BE2C (cell line): ENCODE measurements around the gene COL18A1.
A peak's percentile ranks its signal among the peaks of the same experiment; 100 is the strongest.

ENCODE experiments used
- DNase-seq: peaks from one replicate; pipeline ENCODE4 v3.0.0-alpha.2; 2020
- H3K27me3 ChIP-seq: fragments of 250-450 bp; sonication (Bioruptor Pico); 2 replicates; pipeline ENCODE4 v1.5.1; 2020; ENCODE audit warnings: mild to moderate bottlenecking
- H3K36me3 ChIP-seq: fragments of 250-450 bp; sonication (Bioruptor Pico); 2 replicates; pipeline ENCODE4 v1.5.1; 2020; ENCODE audit warnings: mild to moderate bottlenecking
- H3K4me1 ChIP-seq: fragments of 250-450 bp; sonication (Bioruptor Pico); 2 replicates; pipeline ENCODE4 v1.5.1; 2020
- H3K4me3 ChIP-seq: 2 replicates; pipeline ENCODE4 v1.5.1; 2011; ENCODE audit warnings: low read depth, low read length
- H3K9me3 ChIP-seq: fragments of 250-450 bp; sonication (Bioruptor Pico); 2 replicates; pipeline ENCODE4 v1.5.1; 2020
- TF ChIP-seq, protein P1 (sequence below): IDR thresholded peaks from 2 replicates; pipeline ENCODE4 v1.5.1; 2012; ENCODE audit warnings: mild to moderate bottlenecking, low read depth, low read length

COL18A1 gene

DNA sequence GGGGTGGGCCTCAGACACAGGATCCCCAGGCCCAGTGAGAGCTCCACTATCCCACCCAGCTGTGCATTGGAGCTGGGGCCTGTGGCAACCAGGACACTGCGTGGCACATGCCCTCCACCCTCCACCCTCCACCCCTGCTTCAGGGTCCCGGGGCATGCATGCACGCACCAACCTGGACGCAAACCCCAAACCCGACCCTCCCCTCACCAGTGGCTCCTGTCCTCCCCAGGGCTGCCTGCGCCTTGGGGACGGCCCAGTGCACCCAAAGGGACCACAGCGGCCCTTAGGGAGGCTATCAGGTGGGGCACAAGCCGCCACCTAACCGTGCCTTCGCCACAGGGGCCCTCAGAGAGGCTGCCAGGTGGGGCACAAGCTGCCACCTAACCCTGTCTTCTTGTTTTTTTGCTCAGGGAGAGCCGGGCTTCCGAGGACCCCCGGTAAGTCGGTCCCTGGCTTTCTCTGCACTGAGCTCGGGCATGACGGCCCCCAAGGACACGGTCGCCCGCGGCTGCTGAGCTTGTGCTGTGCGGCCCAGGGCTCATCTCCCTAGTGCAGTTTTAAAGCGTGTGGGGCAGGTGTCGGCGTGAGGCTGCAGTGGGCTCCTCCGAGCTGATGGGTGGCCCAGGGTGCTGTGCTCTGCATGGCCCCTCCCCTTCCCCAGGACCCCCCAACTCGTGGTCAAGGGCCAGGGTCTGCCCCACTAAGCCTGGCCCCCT lies 89.3 kb downstream of the COL18A1 start:
- Histone ChIP-seq H3K36me3 (no peaks in the 10 kb centered on the region), H3K27me3 (no peaks in the 10 kb centered on the region), H3K9me3 (no peaks in the 10 kb centered on the region), H3K4me3 (no peak overlapping the region), H3K4me1 (no peaks in the 10 kb centered on the region)
- TF ChIP-seq, protein P1, sequence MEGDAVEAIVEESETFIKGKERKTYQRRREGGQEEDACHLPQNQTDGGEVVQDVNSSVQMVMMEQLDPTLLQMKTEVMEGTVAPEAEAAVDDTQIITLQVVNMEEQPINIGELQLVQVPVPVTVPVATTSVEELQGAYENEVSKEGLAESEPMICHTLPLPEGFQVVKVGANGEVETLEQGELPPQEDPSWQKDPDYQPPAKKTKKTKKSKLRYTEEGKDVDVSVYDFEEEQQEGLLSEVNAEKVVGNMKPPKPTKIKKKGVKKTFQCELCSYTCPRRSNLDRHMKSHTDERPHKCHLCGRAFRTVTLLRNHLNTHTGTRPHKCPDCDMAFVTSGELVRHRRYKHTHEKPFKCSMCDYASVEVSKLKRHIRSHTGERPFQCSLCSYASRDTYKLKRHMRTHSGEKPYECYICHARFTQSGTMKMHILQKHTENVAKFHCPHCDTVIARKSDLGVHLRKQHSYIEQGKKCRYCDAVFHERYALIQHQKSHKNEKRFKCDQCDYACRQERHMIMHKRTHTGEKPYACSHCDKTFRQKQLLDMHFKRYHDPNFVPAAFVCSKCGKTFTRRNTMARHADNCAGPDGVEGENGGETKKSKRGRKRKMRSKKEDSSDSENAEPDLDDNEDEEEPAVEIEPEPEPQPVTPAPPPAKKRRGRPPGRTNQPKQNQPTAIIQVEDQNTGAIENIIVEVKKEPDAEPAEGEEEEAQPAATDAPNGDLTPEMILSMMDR = no peak
- no peak for DNase-seq

DNA sequence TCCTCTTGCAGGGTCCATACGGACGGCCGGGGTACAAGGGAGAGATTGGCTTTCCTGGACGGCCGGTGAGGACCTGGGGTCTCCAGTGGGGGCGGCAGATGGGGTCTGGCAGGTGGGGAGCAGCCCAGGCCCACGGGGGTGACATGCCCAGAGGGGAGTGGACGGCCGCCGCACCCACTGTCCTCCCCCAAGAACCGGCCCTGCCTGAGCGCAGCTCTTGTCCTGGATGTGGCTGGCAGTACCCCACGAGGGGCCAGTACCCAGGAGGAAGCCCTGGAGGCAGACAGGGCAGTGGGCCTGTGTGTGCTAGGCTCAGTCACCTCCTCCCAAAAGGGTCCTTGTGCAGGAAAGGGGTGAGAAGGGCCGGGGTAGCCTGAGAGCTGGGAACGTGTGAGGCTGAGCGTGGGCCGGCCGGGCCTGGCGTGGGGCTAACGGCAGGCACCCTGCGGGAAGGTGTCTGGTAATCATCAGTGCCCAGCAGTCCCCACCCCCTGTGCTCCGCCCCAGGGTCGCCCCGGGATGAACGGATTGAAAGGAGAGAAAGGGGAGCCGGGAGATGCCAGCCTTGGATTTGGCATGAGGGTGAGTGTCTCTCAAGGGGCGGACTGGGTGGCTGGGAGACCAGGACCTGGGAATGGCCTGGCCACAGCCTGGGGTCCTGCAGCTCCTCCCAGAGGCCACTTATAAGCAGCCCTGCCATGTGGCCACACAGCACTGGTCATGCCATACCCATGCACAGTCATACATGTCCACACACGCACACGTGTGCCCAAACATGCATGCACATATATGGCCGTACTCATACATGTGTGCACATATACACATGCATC lies 90.1 kb downstream of the COL18A1 start:
- TF ChIP-seq, protein P1 = no peak

DNA sequence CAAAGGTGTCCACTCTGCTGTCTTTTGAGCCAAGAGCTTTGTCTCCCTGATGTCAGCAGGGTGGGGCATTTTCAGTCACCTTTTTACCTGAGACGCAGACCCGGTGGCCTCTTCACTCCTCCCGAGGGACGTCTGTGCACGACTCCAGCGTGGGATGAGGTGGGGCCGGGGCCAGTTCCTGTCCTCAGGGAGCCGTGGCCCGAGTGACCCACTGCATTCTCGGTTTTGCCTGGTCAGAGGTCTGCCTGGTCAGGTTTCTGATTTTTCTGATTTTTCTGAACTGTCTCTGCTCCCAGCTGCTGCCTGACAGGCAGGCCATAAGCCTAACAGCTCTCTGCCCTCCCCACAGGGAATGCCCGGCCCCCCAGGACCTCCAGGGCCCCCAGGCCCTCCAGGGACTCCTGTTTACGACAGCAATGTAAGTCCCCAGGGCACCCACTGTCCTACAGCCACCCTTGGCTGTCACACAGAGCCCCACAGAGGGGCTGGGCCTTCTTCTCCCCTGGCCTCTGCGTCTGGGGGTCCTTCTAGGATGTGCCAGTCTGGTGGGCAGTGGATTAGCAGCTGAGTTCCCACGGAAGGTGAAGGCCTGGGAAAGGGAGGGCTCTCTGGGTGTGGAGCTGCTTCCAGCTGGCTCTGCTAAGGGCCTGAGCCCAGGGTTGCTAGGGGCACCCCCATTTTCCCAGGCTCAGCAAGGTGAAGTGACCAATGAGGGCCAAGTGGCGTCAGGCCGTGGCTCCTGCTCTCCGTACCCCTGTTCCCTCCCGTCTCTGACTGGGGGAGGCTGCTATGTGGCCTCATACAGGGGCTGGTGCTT lies 91.4 kb downstream of the COL18A1 start:
- H3K9me3 ChIP-seq = no peaks in the 10 kb centered on the region
- H3K27me3 ChIP-seq = no peaks in the 10 kb centered on the region
- H3K4me3 ChIP-seq = no peak overlapping the region
- no peaks in the 10 kb centered on the region for H3K4me1 ChIP-seq
- no peaks in the 10 kb centered on the region for H3K36me3 ChIP-seq
- TF ChIP-seq, protein P1 = no peak
- no peak for DNase-seq

More for the DNA sequence above, 90.1 kb downstream of the COL18A1 start:
- H3K4me1 ChIP-seq = no peaks in the 10 kb centered on the region
- H3K27me3 ChIP-seq = no peaks in the 10 kb centered on the region
- no peak for DNase-seq
- no peak overlapping the region for H3K4me3 ChIP-seq
- H3K9me3 ChIP-seq = no peaks in the 10 kb centered on the region
- H3K36me3 ChIP-seq = no peaks in the 10 kb centered on the region

DNA sequence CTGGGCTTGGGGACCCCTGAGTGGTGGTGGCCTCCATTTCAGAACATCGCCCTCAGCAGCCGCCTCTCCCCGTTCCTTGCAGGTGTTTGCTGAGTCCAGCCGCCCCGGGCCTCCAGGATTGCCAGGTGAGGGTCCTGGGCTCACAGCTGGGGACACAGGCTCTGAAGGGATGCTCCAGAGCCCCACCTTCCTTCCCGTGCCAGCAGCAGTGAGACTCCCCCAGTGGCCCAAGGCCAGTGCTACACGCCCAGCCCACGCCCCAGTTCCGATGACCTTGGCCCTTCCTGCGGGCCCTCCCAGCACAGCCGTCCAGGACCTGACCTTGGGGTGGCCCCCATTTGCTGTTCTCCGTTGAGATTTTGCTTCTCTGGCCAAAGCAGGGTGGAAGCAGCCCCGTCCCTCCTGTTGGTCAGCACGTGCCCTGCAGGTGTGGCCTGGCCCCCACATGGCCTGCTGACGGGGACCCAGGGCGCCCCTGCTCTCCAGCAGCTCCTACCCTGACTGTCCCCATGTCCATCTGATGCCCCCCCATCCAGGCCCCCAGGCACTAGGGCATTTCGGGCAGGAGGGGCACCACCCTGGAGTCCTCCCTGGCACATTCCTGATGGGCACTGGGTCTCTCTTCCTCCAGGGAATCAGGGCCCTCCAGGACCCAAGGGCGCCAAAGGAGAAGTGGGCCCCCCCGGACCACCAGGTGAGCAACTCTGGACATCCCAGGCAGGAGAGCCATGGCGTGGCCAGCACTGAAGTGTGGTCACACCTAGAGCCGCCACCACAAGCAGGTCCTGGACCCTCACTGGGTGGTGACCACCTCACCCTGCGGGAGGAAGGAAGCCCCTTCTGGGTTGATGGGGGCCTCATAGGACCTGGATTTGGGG lies 92.2 kb downstream of the COL18A1 start:
- H3K27me3 ChIP-seq = no peaks in the 10 kb centered on the region
- no peaks in the 10 kb centered on the region for H3K9me3 ChIP-seq
- TF ChIP-seq, protein P1 = no peak
- H3K4me3 ChIP-seq = no peak overlapping the region
- no peaks in the 10 kb centered on the region for H3K4me1 ChIP-seq
- no peaks in the 10 kb centered on the region for H3K36me3 ChIP-seq
- DNase-seq = peak; percentile 8

DNA sequence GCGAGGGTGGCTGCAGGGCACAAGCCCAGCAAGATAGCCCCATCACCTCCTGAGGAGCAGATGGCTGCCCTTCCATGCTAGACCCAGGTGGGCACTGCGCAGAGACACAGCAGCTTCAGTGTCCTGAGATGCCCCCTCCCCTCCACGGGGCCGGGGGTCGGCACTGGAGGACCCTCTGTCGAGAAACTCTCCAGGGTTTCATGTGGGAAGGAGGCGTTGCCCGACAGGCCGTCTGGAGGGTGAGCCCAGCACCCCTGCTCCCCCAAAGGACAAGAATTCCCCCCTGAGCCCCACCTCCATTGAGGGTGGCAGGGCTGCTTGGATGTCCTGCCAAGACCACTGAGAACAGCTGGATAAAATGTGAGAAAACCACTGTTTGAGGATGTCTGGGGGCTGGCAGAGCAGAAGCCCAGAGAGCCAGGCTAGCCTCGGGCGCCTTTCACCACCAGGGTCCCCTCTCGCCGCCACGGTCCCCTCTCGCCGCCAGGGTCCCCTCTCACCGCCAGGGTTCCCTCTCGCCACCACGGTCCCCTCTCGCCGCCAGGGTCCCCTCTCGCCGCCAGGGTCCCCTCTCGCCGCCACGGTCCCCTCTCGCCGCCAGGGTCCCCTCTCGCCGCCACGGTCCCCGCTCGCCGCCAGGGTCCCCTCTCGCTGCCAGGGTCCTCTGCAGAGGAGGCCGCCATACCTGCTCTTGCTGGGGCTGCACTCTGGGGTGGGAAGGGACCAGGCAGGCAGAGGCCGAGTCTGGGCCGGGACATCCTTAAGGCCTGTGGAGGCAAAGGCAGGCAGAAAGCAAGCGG lies 93.1 kb downstream of the COL18A1 start:
- TF ChIP-seq, protein P1 = no peak
- H3K4me1 ChIP-seq = no peaks in the 10 kb centered on the region
- H3K4me3 ChIP-seq = no peak overlapping the region
- H3K9me3 ChIP-seq = no peaks in the 10 kb centered on the region
- peak; percentile 6 for DNase-seq
- H3K27me3 ChIP-seq = no peaks in the 10 kb centered on the region
- no peaks in the 10 kb centered on the region for H3K36me3 ChIP-seq
